CD14-positive monocyte (primary cell): Measurements from ENCODE around the gene ATP6V0E2. TPM values are rescaled to one million over a fixed set of nuclear protein-coding genes. Genes with fewer than 3 reads are reported as not detected.

Experiments
- DNase-seq, 3 donors: peaks; one replicate each; pipeline ENCODE4 v3.0.0-alpha.2; 2011 to 2022
- H2AFZ ChIP-seq: 2 replicates; pipeline ENCODE4 v1.6.0; 2012; ENCODE audit warnings: mild to moderate bottlenecking, low read depth, low read length, inconsistent platforms; ENCODE audit not compliant: insufficient read depth, poor library complexity, severe bottlenecking
- H3K27ac ChIP-seq, 2 donors: 1 replicate in 1 of 2; 2 replicates in 1 of 2; pipeline ENCODE4 v1.5.1; 2012 to 2013; ENCODE audit warnings: low read length in 2 of 2, control low read depth in 1 of 2, inconsistent platforms in 1 of 2, low read depth in 1 of 2, mild to moderate bottlenecking in 1 of 2
- H3K27me3 ChIP-seq, 2 donors: one replicate each; pipeline versions ENCODE4 v1.6.0 to v1.6.1; 2011 to 2013; ENCODE audit warnings: low read length in 2 of 2; ENCODE audit not compliant: control insufficient read depth in 2 of 2, insufficient read depth in 2 of 2
- H3K36me3 ChIP-seq, 2 donors: replicated peaks in 1 of 2; 1 replicate in 1 of 2; 2 replicates in 1 of 2; pipeline versions ENCODE4 v1.5.1 to v1.6.1; 2012 to 2013; ENCODE audit warnings: low read length in 2 of 2, control low read depth in 1 of 2, inconsistent platforms in 1 of 2, mild to moderate bottlenecking in 1 of 2; ENCODE audit not compliant: insufficient read depth in 2 of 2, control insufficient read depth in 1 of 2
- H3K4me1 ChIP-seq, 2 donors: 1 replicate in 1 of 2; 2 replicates in 1 of 2; pipeline versions ENCODE4 v1.5.1 to v1.6.1; 2012 to 2013; ENCODE audit warnings: low read length in 2 of 2, control low read depth in 1 of 2, inconsistent platforms in 1 of 2, mild to moderate bottlenecking in 1 of 2, moderate library complexity in 1 of 2; ENCODE audit not compliant: insufficient read depth in 2 of 2, control insufficient read depth in 1 of 2
- H3K4me2 ChIP-seq: replicated peaks from 2 replicates; pipeline ENCODE3; 2012; ENCODE audit warnings: low read length, moderate library complexity, mild to moderate bottlenecking; ENCODE audit not compliant: poor library complexity, severe bottlenecking; ENCODE audit errors: extremely low read depth
- H3K4me3 ChIP-seq, 3 experiments: fragments of 200-600 bp in 1 of 3; sonication (generic) in 1 of 3; replicated peaks in 1 of 3; 1 replicate in 2 of 3; 2 replicates in 1 of 3; pipeline ENCODE4 v1.5.1; 2011 to 2013; ENCODE audit warnings: low read length in 3 of 3, mild to moderate bottlenecking in 3 of 3, control low read depth in 2 of 3, low read depth in 2 of 3, inconsistent platforms in 1 of 3, moderate library complexity in 1 of 3
- H3K79me2 ChIP-seq: 2 replicates; pipeline ENCODE4 v1.6.0; 2012; ENCODE audit warnings: mild to moderate bottlenecking, control low read depth, inconsistent platforms, low read length, moderate library complexity; ENCODE audit not compliant: insufficient read depth
- H3K9ac ChIP-seq: 2 replicates; pipeline ENCODE4 v1.6.0; 2017; ENCODE audit warnings: low read length, mild to moderate bottlenecking; ENCODE audit not compliant: insufficient read depth, poor library complexity, severe bottlenecking
- H3K9me3 ChIP-seq, 2 donors: replicated peaks in 1 of 2; 1 replicate in 1 of 2; 2 replicates in 1 of 2; pipeline versions ENCODE4 v1.5.1 to v1.6.1; 2012 to 2013; ENCODE audit warnings: low read length in 2 of 2, control low read depth in 1 of 2; ENCODE audit not compliant: control insufficient read depth in 1 of 2, insufficient read depth in 1 of 2
- H4K20me1 ChIP-seq: 2 replicates; pipeline ENCODE4 v1.6.0; 2012; ENCODE audit warnings: mild to moderate bottlenecking, low read length, control low read depth, moderate library complexity; ENCODE audit not compliant: insufficient read depth
- H3K27ac Mint-ChIP-seq, 7 donors: one replicate each; pipeline ENCODE4 v1.8.0; 2020; ENCODE audit warnings: mild to moderate bottlenecking in 7 of 7, mixed read lengths in 7 of 7, moderate library complexity in 6 of 7, inconsistent platforms in 2 of 7
- H3K27me3 Mint-ChIP-seq, 3 donors: one replicate each; pipeline ENCODE4 v1.8.0; 2021 to 2022; ENCODE audit warnings: low read depth in 3 of 3, mild to moderate bottlenecking in 3 of 3, mixed read lengths in 3 of 3, moderate library complexity in 3 of 3, inconsistent platforms in 1 of 3
- H3K36me3 Mint-ChIP-seq, 2 donors: one replicate each; pipeline ENCODE4 v1.8.0; 2020; ENCODE audit warnings: mixed read lengths in 2 of 2, inconsistent platforms in 1 of 2, mild to moderate bottlenecking in 1 of 2
- H3K4me1 Mint-ChIP-seq: one replicate; pipeline ENCODE4 v1.8.0; 2020; ENCODE audit warnings: mild to moderate bottlenecking, mixed read lengths
- H3K4me3 Mint-ChIP-seq, 2 donors: one replicate each; pipeline ENCODE4 v1.8.0; 2020; ENCODE audit warnings: mild to moderate bottlenecking in 2 of 2, mixed read lengths in 2 of 2, moderate library complexity in 1 of 2
- H3K9me3 Mint-ChIP-seq, 7 donors: one replicate each; pipeline ENCODE4 v1.8.0; 2020 to 2022; ENCODE audit warnings: mixed read lengths in 7 of 7, mild to moderate bottlenecking in 6 of 7, moderate library complexity in 6 of 7, inconsistent platforms in 2 of 7
- WGBS: methylation state at CpG from one replicate; pipeline ENCODE4 v1.1.5; 2013; ENCODE audit warnings: missing lambda C conversion rate; ENCODE audit not compliant: insufficient coverage; 5-methylcytosine and 5-hydroxymethylcytosine counted together
- intact Hi-C, 2 donors: fragments of 100-400 bp; cut with micrococcal nuclease; formaldehyde crosslinking; loops; one replicate each; pipeline versions ENCODE4 v1.15.0 to v1.15.1; 2023
- polyA plus RNA-seq, 3 donors: library from polyadenylated mRNA; depleted of rRNA in 1 of 3; unstranded in 2 of 3; stranded (reverse) in 1 of 3; fragments of 300-500 nt in 2 of 3; fragments of >200 nt in 1 of 3; fragmentation: Illumina TruSeq in 2 of 3; gene quantifications; 1 replicate in 2 of 3; 2 replicates in 1 of 3; pipeline ENCODE4 v1.2.3, GENCODE V29; 2012 to 2021
- TF ChIP-seq, protein P1 (sequence below): fragments of 200-600 bp; IDR thresholded peaks from one replicate; pipeline ENCODE4 v1.8.0; 2022; ENCODE audit warnings: antibody characterized with exemption, mild to moderate bottlenecking

ATP6V0E2 gene
- polyA plus RNA-seq, 3 donors: 4.4 to 13.3 (median 8.2) TPM

GRCh38 chr7:149863500-149863899 is 10.3 kb upstream of the ATP6V0E2 start:
- Mint-ChIP-seq H3K9me3 (no peaks in the 10 kb centered on the region), H3K4me3 (no peak overlapping the region), H3K27me3 (no peaks in the 10 kb centered on the region), H3K4me1 (peaks cover 23% of the 10 kb centered on the region), H3K36me3 (peaks cover 39 to 51% of the 10 kb centered on the region in 2 donors), H3K27ac (peak overlapping the region in 1 of 7 donors; percentile 62)
- Histone ChIP-seq H3K9me3 (no peaks in the 10 kb centered on the region), H3K4me2 (no peak overlapping the region), H3K9ac (no peak overlapping the region), H3K79me2 (no peaks in the 10 kb centered on the region), H3K4me3 (no peak overlapping the region), H3K27me3 (no peaks in the 10 kb centered on the region), H3K4me1 (peaks cover 22% of the 10 kb centered on the region in 2 donors), H4K20me1 (no peaks in the 10 kb centered on the region), H3K27ac (no peak overlapping the region), H2AFZ (no peak overlapping the region), H3K36me3 (peaks cover 18 to 47% of the 10 kb centered on the region in 2 donors)
- 85% methylated on average over 2 of the region's 4 CpGs for WGBS
- intact Hi-C loops: no loop called here
- TF ChIP-seq, protein P1, sequence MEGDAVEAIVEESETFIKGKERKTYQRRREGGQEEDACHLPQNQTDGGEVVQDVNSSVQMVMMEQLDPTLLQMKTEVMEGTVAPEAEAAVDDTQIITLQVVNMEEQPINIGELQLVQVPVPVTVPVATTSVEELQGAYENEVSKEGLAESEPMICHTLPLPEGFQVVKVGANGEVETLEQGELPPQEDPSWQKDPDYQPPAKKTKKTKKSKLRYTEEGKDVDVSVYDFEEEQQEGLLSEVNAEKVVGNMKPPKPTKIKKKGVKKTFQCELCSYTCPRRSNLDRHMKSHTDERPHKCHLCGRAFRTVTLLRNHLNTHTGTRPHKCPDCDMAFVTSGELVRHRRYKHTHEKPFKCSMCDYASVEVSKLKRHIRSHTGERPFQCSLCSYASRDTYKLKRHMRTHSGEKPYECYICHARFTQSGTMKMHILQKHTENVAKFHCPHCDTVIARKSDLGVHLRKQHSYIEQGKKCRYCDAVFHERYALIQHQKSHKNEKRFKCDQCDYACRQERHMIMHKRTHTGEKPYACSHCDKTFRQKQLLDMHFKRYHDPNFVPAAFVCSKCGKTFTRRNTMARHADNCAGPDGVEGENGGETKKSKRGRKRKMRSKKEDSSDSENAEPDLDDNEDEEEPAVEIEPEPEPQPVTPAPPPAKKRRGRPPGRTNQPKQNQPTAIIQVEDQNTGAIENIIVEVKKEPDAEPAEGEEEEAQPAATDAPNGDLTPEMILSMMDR: no peak
- DNase-seq: no peak

GRCh38 chr7:149864023-149864422 is 9.7 kb upstream of the ATP6V0E2 start:
- H3K27me3 Mint-ChIP-seq: no peaks in the 10 kb centered on the region
- H3K27ac Mint-ChIP-seq: peak overlapping the region in 1 of 7 donors; percentile 54
- Histone ChIP-seq H3K9me3 (no peaks in the 10 kb centered on the region), H2AFZ (no peak overlapping the region), H3K36me3 (peaks cover 18 to 47% of the 10 kb centered on the region in 2 donors), H3K79me2 (no peaks in the 10 kb centered on the region), H3K27ac (no peak overlapping the region), H3K4me2 (no peak overlapping the region), H3K9ac (no peak overlapping the region), H3K4me1 (peaks cover 22% of the 10 kb centered on the region in 2 donors), H4K20me1 (no peaks in the 10 kb centered on the region), H3K27me3 (no peaks in the 10 kb centered on the region), H3K4me3 (no peak overlapping the region)
- TF ChIP-seq, protein P1: no peak
- DNase-seq: no peak
- intact Hi-C loops: no loop called here
- no peaks in the 10 kb centered on the region for H3K9me3 Mint-ChIP-seq
- H3K4me3 Mint-ChIP-seq: no peak overlapping the region
- 94% methylated on average over 4 of the region's 8 CpGs for WGBS
- H3K36me3 Mint-ChIP-seq: peaks cover 39 to 51% of the 10 kb centered on the region in 2 donors
- peaks cover 23% of the 10 kb centered on the region for H3K4me1 Mint-ChIP-seq
